HG03175 (cell line): ENCODE data around the gene THUMPD3.

ENCODE experiments used
- ATAC-seq: cut with Tn5 transposase; IDR thresholded peaks from one replicate; pipeline ENCODE4 v1.9.1; 2021; ENCODE audit warnings: mild to moderate bottlenecking, moderate library complexity; ENCODE audit not compliant: unreplicated experiment

The THUMPD3 gene

DNA sequence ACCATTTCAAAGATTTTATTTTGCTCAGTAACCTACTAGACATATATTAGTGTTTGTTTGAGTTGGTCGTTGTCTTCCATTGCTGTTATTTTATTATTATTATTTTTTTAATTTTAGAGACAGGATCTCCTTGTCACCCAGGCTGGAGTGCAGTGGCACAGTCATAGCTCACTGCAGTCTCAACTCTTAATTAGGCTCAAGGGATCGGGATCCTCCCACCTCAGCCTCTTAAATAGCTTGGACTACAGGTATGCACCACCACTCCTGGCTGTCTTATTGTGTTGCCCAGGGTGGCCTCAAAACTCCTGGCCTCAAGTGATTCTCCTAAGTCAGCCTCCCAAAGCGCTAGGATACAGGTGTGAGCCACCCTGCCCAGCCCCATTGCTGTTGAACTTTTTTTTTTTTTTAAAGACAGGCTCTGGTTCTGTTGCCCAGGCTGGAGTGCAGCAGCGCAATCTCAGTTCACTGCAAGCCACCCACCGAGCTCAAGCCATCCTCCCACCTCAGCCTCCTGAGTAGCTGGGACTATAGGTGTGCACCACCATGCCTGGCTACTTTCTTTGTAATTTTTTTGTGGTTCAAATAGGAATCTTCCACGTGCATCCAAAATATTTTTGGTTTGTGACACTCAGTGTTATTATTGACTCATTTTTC is 52.8 kb downstream of the THUMPD3 start:
- ATAC-seq, result no peak

GRCh38 chr3:9416139-9416780 is 53.4 kb downstream of the THUMPD3 start:
- ATAC-seq, result no peak

DNA sequence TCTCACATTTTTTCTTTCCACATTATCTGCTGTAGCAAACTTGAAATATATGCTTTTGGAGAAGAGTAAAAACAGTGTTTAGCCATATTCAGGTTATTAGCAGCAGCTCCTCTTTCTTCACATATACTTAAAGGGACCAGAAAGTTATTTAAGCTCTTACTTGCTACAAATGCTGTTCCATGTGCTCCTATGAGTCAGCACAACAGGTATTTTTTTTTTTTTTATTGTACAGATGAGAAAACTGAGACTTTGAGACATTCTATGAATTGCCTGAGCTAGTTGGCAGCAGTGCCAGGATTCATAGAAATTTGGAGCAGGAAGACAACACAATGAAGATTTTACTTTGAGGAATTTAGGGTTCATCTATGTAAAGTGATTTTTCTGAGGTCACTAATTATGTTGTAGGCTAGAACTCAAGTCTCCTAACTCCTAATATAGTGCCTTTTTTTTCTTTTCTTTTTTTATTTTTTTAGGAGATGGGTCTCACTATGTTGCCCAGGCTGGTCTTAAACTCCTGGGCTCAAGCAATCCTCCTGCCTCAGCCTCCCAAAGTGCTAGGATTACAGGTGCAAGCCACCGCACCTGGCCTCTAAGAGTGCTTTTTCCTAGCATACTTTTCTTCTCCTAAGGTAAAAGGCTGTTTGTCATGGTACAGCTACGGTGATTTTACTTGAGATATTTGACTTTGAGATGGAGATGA is 58.1 kb downstream of the THUMPD3 start:
- no peak for ATAC-seq

- ATAC-seq, result no peak
These were observed 60.0 kb downstream of the THUMPD3 start for GRCh38 chr3:9422712-9423424.

DNA sequence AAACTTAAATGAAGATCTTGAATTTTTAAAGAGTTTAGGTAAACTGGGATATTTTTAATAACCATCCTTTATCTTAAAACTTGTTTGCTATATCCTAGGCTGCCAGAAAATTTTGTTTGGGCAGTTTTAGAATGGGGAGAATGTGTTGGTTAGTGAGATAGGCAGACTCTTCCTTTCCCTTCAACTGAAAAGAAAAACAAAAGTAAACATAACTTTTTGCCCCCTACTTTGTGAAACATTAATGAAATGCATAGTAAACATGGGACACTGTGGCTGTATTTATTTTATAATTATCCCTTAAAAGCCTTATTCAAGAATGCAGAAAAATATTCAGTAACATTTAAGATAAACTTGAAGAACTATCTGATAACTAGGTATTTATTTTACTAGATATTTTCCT is 65.6 kb downstream of the THUMPD3 start:
- no peak for ATAC-seq

- no peak for ATAC-seq
These were observed 67.9 kb downstream of the THUMPD3 start for GRCh38 chr3:9430733-9431132.

GRCh38 chr3:9433627-9434521 is 71.0 kb downstream of the THUMPD3 start:
- ATAC-seq, result no peak

- no peak for ATAC-seq
These were observed 72.5 kb downstream of the THUMPD3 start for GRCh38 chr3:9435316-9435715.
